ENCODE measurements around the gene RECK.

The RECK gene

GRCh38 chr9:36164989-36165388, 128.3 kb downstream of the RECK start:
- TF ChIP-seq SIN3A (IDR thresholded peaks at IDR 0.05; ENCODE audit: borderline replicate concordance, insufficient read depth, low read length) (no peak), TAF1 (IDR thresholded peaks at IDR 0.05; ENCODE audit: borderline replicate concordance, insufficient read depth, low read length) (no peak), POLR2AphosphoS5 (IDR thresholded peaks at IDR 0.05; ENCODE audit: low read depth, low read length) (no peak), FOXP2 (optimal IDR thresholded peaks at IDR 0.05; ENCODE audit: borderline replicate concordance, extremely low read depth, extremely low read length, insufficient read depth) (no peak), REST (IDR thresholded peaks at IDR 0.05; ENCODE audit: insufficient read depth in 1 of 2, low read depth in 2 of 2, low read length in 2 of 2) (no peak)

- no peak for TF ChIP-seq FOXP2 (optimal IDR thresholded peaks at IDR 0.05; ENCODE audit: borderline replicate concordance, extremely low read depth, extremely low read length, insufficient read depth)
- no peak for TF ChIP-seq REST (IDR thresholded peaks at IDR 0.05; ENCODE audit: insufficient read depth in 1 of 2, low read depth in 2 of 2, low read length in 2 of 2)
- no peak for TF ChIP-seq POLR2AphosphoS5 (IDR thresholded peaks at IDR 0.05; ENCODE audit: low read depth, low read length)
- TF ChIP-seq SIN3A (IDR thresholded peaks at IDR 0.05; ENCODE audit: borderline replicate concordance, insufficient read depth, low read length), result no peak
- no peak for TF ChIP-seq TAF1 (IDR thresholded peaks at IDR 0.05; ENCODE audit: borderline replicate concordance, insufficient read depth, low read length)
Measured at GRCh38 chr9:36165826-36166167, 129.1 kb downstream of the RECK start.

GRCh38 chr9:36166168-36166927, 129.6 kb downstream of the RECK start:
- no peak for TF ChIP-seq SIN3A (IDR thresholded peaks at IDR 0.05; ENCODE audit: borderline replicate concordance, insufficient read depth, low read length)
- no peak for TF ChIP-seq POLR2AphosphoS5 (IDR thresholded peaks at IDR 0.05; ENCODE audit: low read depth, low read length)
- TF ChIP-seq FOXP2 (optimal IDR thresholded peaks at IDR 0.05; ENCODE audit: borderline replicate concordance, extremely low read depth, extremely low read length, insufficient read depth), result peak; percentile 47

- no peak for TF ChIP-seq FOXP2 (optimal IDR thresholded peaks at IDR 0.05; ENCODE audit: borderline replicate concordance, extremely low read depth, extremely low read length, insufficient read depth)
- TF ChIP-seq REST (IDR thresholded peaks at IDR 0.05; ENCODE audit: insufficient read depth in 1 of 2, low read depth in 2 of 2, low read length in 2 of 2), result no peak
- no peak for TF ChIP-seq TAF1 (IDR thresholded peaks at IDR 0.05; ENCODE audit: borderline replicate concordance, insufficient read depth, low read length)
- no peak for TF ChIP-seq POLR2AphosphoS5 (IDR thresholded peaks at IDR 0.05; ENCODE audit: low read depth, low read length)
- TF ChIP-seq SIN3A (IDR thresholded peaks at IDR 0.05; ENCODE audit: borderline replicate concordance, insufficient read depth, low read length), result no peak
Measured at GRCh38 chr9:36169166-36169565, 132.5 kb downstream of the RECK start, which contains the start of gene CCIN. Gene CCIN, plus strand, starts transcription at chr9:36169388. Its CDS starts 115 bp downstream, at chr9:36169503.

- TF ChIP-seq FOXP2 (optimal IDR thresholded peaks at IDR 0.05; ENCODE audit: borderline replicate concordance, extremely low read depth, extremely low read length, insufficient read depth), result no peak
Measured at GRCh38 chr9:36169708-36170107, 133.0 kb downstream of the RECK start.

- TF ChIP-seq REST (IDR thresholded peaks at IDR 0.05; ENCODE audit: insufficient read depth in 1 of 2, low read depth in 2 of 2, low read length in 2 of 2) (no peak), TAF1 (IDR thresholded peaks at IDR 0.05; ENCODE audit: borderline replicate concordance, insufficient read depth, low read length) (no peak), FOXP2 (optimal IDR thresholded peaks at IDR 0.05; ENCODE audit: borderline replicate concordance, extremely low read depth, extremely low read length, insufficient read depth) (no peak), SIN3A (IDR thresholded peaks at IDR 0.05; ENCODE audit: borderline replicate concordance, insufficient read depth, low read length) (no peak), POLR2AphosphoS5 (IDR thresholded peaks at IDR 0.05; ENCODE audit: low read depth, low read length) (no peak)
Measured at GRCh38 chr9:36170531-36170930, 133.8 kb downstream of the RECK start.

All from PFSK-1 (cell line).